GM12891 (cell line): ENCODE results near the gene ASIC1.
A peak's percentile ranks its signal among the peaks of the same experiment; 100 is the strongest.

ENCODE experiments used
- DNase-seq: peaks from one replicate; pipeline ENCODE4 v3.0.0; 2011; ENCODE audit warnings: low spot score; ENCODE audit not compliant: insufficient read length
- FAIRE-seq: peaks from 2 replicates; lab custom pipeline; 2011; peaks lifted over from hg19 to GRCh38; lab: Jason Lieb, UNC
- PAX5 ChIP-seq: IDR thresholded peaks from 2 replicates; pipeline ENCODE4 v1.6.1; 2011; ENCODE audit warnings: low read length, moderate library complexity, mild to moderate bottlenecking; ENCODE audit not compliant: insufficient read depth, severe bottlenecking
- POLR2A ChIP-seq: IDR thresholded peaks from 2 replicates; pipeline ENCODE4 v1.6.1; 2011; ENCODE audit warnings: low read depth, low read length, control low read depth
- POLR2AphosphoS5 ChIP-seq: IDR thresholded peaks from 2 replicates; pipeline ENCODE4 v1.6.1; 2011; ENCODE audit warnings: low read depth, low read length, control low read depth
- POU2F2 ChIP-seq: IDR thresholded peaks from 2 replicates; pipeline ENCODE4 v1.6.1; 2011; ENCODE audit warnings: low read depth, mild to moderate bottlenecking, control low read depth, low read length, moderate library complexity
- SPI1 ChIP-seq: IDR thresholded peaks from 2 replicates; pipeline ENCODE4 v1.6.1; 2011; ENCODE audit warnings: low read depth, low read length, control low read depth
- TAF1 ChIP-seq: IDR thresholded peaks from 2 replicates; pipeline ENCODE4 v1.6.1; 2011; ENCODE audit warnings: low read depth, low read length, control low read depth

ASIC1 gene

GRCh38 chr12:50127546-50127945 lies 70.2 kb downstream of the ASIC1 start:
- DNase-seq (no peak), FAIRE-seq (no peak)
- TF ChIP-seq POU2F2 (no peak), SPI1 (no peak), TAF1 (no peak), POLR2A (no peak), PAX5 (no peak), POLR2AphosphoS5 (no peak)

- TF ChIP-seq PAX5, result no peak
- no peak for TF ChIP-seq POLR2AphosphoS5
- no peak for TF ChIP-seq POLR2A
- no peak for TF ChIP-seq POU2F2
- no peak for TF ChIP-seq TAF1
- TF ChIP-seq SPI1, result no peak
- no peak for DNase-seq
- no peak for FAIRE-seq
These were observed 71.9 kb downstream of the ASIC1 start for GRCh38 chr12:50129290-50129689.

DNA sequence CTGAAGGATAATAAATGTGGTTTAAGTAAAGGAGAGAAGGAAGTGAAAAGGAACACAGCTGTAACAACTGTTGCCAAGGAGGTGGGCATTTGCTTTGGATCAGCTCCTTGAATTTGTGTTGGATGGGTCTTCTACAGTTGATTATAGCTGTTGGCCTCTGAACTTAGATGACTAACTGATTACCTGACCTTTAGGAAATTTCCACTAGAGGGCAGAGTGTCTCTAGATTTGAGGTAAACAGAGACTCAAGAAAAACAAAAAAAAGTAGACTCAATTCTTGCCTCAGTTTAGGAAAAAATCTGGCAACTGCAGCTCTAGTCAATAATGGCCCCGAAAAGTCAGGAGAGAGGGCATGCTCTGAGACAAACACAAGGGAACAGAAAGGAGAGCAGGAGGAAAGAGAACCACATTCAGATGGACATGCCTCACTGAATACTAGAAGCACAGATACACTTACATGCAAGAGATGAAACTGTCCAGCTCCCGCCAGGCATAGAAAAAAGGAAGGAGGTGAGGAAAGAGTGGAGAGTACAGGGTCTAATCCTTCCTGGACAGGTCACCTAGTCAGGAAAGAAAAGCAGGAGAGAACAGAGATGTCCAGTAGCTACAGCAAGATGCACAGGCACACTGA lies 75.2 kb downstream of the ASIC1 start:
- FAIRE-seq (peak; percentile 45), DNase-seq (no peak)
- TF ChIP-seq PAX5 (no peak), POLR2A (peak; percentile 19; the same call in 1 of the 2 replicates), SPI1 (no peak), POLR2AphosphoS5 (no peak)
